MV-4-11 (cell line): ENCODE results near the gene LIN28A.
A peak's percentile ranks its signal among the peaks of the same experiment; 100 is the strongest.
"Not testable (repeated sequence)": the region's sequence is repeated elsewhere in the genome, so short reads cannot be mapped to it uniquely, and the experiment has no call there.

ENCODE experiments used
- DNase-seq: peaks from one replicate; lab custom pipeline; 2025; lab: John Stamatoyannopoulos, UW

The LIN28A gene

GRCh38 chr1:26410706-26411623 lies at the start of gene LIN28A:
Gene LIN28A (plus strand): TSS chr1:26410817. CDS start chr1:26410892, 75 bp downstream.
- DNase-seq: no peak

- DNase-seq: no peak
These were observed 49.0 kb upstream of the LIN28A start for GRCh38 chr1:26361605-26362122.

- no peak for DNase-seq
These were observed 48.3 kb upstream of the LIN28A start for GRCh38 chr1:26362331-26362730.

GRCh38 chr1:26363549-26364448 lies 46.8 kb upstream of the LIN28A start:
- peak; percentile 70 for DNase-seq

GRCh38 chr1:26364956-26365355 lies 45.7 kb upstream of the LIN28A start:
- DNase-seq: no peak

- no peak for DNase-seq
These were observed 43.2 kb upstream of the LIN28A start for GRCh38 chr1:26367441-26367840.

GRCh38 chr1:26368006-26368405 lies 42.6 kb upstream of the LIN28A start:
- no peak for DNase-seq

- DNase-seq: no peak
These were observed 42.1 kb upstream of the LIN28A start for GRCh38 chr1:26368486-26368885.

GRCh38 chr1:26370591-26371382 lies 39.8 kb upstream of the LIN28A start:
- no peak for DNase-seq

- no peak for DNase-seq
These were observed 38.6 kb upstream of the LIN28A start for GRCh38 chr1:26372039-26372438.

- not testable (repeated sequence) for DNase-seq
These were observed 38.0 kb upstream of the LIN28A start, which contains the start of gene ZNF683 for GRCh38 chr1:26372611-26373010. Gene ZNF683 (minus strand): TSS chr1:26372750. CDS start chr1:26368571, 4,179 bp downstream.

- no peak for DNase-seq
These were observed 37.3 kb upstream of the LIN28A start for GRCh38 chr1:26373281-26373680.

GRCh38 chr1:26373789-26374188 lies 36.8 kb upstream of the LIN28A start:
- DNase-seq: peak; percentile 30

GRCh38 chr1:26374361-26374760 lies 36.3 kb upstream of the LIN28A start:
- DNase-seq: not testable (repeated sequence)

GRCh38 chr1:26375081-26375480 lies 35.5 kb upstream of the LIN28A start:
- DNase-seq: no peak

GRCh38 chr1:26376050-26376449 lies 34.6 kb upstream of the LIN28A start:
- no peak for DNase-seq

GRCh38 chr1:26378088-26378878 lies 32.3 kb upstream of the LIN28A start:
- DNase-seq: peak; percentile 93

- DNase-seq: no peak
These were observed 31.8 kb upstream of the LIN28A start for GRCh38 chr1:26378879-26379251.

- no peak for DNase-seq
These were observed 26.5 kb upstream of the LIN28A start for GRCh38 chr1:26384076-26384475.

GRCh38 chr1:26385063-26385462 lies 25.6 kb upstream of the LIN28A start:
- DNase-seq: not testable (repeated sequence)

GRCh38 chr1:26387447-26387846 lies 23.2 kb upstream of the LIN28A start:
- peak; percentile 61 for DNase-seq
